AG08395 (cell line): Measurements from ENCODE around the gene PRPF8.

Experiments
- DNase-seq: peaks from one replicate; pipeline ENCODE4 v3.0.0; 2012; ENCODE audit warnings: mixed read lengths, low spot score

The PRPF8 gene

GRCh38 chr17:1625581-1625980, 59.1 kb downstream of the PRPF8 start:
- DNase-seq = no peak

DNA sequence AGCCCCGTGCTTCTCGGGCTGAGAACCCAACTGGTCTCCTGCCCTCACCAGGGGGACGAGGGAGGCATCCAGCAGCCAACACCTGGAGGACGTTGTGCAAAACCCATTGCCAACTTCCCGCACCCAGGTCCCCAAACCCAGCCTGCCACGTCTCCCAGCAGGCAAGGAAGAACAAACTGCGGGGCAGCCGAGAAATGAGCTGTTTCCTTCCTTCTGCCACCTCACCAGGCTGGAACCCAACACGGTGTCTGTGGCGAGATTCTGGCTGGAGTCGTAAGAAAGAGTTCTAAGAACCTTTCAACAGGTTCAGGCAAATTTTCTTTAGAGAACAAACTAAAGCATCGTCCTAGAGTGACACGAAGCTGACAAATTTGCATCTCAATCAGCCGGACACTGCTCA, 59.6 kb downstream of the PRPF8 start:
- no peak for DNase-seq

- no peak for DNase-seq
These were observed 60.0 kb downstream of the PRPF8 start for GRCh38 chr17:1624650-1625049.

- no peak for DNase-seq
These were observed 61.5 kb downstream of the PRPF8 start for GRCh38 chr17:1623057-1623630.

DNA sequence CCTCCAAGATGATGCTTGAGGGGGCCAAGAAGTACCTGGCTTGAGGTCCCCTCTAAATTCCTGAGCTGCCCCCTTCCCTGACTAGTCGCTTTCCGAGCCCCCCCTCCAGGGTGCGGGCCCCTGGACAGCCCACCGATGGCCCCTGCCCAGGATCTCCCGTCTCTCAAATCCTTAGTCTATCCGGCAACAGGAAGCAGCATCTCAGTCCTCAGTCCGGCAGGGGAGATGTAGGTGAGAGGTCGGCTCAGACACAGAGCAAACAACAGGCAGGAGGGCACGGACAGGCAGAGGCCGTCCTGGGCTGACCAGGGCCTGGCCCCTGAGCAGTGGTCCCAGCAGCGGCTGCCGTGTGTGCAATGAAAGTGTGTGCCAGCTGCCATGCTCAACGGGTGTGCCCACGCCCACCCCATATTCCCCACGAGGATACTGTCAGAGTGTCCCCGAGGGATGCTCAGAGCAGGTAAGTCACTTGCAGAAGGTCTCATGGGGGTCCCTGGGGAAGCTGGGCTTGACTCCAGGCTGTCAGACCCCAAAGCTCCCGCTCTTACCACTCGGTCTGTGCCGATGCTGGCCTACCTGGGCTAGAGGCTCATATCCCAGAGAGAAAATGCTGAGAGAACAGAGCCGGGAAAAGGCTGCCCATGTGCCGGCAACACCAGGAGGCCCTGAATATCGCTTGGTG, 63.3 kb downstream of the PRPF8 start:
- no peak for DNase-seq

GRCh38 chr17:1620486-1620885, 64.2 kb downstream of the PRPF8 start:
- DNase-seq = no peak

DNA sequence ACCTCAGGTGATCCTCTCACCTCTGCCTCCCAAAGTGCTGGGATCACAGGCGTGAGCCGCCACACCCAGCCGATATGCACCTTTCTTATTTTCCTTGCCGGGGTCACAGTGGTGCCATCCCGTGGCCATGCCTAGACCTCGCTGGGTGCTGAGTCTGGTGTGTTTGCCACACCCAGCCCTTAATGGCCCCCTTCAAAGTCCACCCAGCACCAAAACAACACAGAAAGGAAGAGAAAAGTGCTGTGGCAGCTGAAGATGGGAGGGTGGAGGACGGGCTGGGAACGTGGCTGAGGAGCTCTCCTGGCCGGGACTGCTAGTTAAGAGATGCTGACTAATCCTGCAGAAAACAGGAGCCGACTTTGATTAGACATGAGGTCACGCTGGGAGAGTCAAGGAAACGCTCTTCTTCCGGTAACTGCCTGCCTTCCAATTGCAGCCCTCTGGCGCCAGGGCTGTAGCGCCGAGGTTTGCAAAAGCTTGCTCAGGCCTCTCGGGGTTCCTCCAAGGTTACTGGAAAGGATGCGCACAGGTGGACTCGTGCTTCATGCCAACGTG, 67.0 kb downstream of the PRPF8 start:
- DNase-seq = peak; percentile 78

DNA sequence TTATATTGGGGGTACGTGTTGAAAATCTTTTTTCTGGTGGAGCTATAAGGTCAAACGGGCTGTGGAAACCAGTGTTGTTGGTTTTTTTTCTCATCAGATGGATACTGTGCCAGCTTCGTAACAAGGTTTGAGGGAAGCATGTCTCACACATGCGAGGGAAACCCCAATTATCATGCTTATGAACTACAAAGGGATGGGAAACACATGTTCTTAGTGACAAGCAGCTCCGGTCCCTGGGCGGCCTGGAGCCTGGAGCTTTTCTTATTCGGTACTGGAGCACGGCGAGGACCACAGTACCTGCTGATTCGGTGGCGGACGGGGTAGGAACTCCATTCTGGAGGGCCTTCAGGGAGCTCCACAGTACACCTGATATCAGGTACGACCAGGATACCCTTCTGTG, 68.6 kb downstream of the PRPF8 start:
- no peak for DNase-seq

- no peak for DNase-seq
These were observed 72.3 kb downstream of the PRPF8 start for GRCh38 chr17:1612400-1612799.

DNA sequence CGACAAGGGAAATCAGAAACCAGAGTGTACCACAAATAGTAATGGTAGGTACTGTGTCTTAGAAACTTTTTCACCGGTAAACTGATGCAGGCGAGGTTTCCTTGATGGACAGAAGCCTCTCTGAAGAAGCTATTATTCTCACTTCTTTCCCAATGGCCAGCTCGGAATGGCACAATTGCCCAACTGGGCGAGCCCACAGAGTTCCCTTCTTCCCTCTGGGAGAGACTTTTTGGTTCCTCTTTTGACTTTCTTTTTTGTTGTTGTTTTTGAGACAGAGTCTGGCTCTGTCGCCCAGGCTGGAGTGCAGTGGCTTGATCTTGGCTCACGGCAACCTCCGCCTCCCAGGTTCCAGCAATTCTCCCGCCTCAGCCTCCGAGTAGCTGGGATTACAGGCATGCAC, 73.0 kb downstream of the PRPF8 start:
- DNase-seq = no peak

- DNase-seq = no peak
These were observed 76.0 kb downstream of the PRPF8 start for GRCh38 chr17:1608676-1609075.

DNA sequence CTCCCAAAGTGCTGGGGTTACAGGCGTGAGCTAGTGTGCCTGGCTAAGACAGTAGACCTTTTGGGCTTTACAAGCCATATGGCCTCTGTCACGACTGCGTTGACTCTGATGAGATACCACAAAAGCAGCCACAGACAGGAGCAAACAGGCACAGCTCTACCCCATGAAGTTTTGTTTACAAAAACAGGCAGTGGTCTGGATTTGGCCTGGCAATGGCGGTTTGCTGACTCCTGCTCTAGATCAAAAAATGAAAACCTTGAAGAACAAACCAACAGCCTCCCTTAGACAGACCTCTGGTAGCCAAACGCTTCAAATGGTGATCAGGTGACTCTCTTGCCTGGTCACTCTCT, 76.7 kb downstream of the PRPF8 start:
- no peak for DNase-seq

- no peak for DNase-seq
These were observed 78.2 kb downstream of the PRPF8 start for GRCh38 chr17:1606352-1606985.

DNA sequence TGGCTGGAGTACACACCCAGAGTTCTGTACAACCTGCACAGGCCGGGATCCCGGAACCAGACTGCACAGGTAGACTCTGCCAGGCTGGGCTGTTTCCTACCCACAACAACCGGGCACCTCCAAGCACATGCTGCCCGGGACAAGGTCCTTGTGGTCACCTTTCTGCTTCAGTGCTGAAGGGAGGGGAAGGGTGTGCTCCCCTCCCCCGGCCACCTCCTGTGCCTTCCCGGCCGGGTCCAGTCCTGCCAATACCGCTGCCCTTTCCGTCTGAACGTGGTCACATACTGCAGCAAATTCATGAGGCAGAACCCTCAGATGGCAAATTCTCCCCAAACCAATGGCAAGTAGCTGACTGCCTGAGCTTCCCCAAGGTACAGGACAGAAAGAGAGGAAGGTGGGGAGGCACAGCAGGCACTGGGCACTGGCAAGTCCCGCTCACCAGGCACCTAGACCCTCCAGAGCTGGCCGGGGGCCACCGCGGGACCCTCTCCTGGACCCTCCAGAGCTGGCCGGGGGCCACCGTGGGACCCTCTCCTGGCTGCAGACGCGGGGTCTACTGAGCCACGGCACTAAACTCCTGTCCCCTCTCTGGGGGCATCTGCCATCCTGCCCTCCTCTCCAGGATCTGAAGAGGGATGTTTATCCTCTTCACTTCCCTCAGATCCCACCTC, 78.9 kb downstream of the PRPF8 start:
- DNase-seq = no peak

DNA sequence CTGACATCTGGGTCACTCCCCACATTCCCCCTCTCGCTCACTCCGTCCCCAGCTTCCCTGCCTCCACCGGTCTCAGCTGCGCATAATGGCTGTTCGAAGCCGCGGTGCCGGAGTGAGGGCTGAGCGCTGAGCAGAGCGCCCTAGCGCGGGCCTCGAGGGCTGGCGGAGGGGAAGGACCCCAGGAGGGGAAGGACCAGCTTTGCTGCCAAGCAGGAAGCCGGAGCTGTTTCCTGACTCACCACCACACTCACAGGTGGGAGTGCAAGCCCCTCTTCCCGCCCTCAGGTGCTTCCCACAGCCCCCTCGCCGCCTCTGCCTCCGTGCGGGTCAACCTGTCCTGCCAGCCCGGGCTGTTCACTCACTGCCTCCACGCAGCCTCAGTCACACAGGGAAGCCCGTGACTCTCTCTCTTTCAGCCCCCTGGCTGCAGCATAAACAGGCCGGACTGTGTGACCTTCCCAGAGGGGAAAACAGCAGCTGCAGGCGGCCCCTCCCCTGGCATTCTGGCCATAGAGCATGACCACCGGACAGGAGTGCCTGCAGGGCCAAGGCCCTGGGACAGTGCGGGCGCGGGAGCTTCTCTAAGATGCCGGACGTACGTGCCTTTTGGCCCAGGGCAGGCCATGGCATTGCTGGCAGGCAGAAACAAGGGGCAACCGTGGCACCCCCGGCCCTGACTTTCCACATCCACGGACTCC, 79.7 kb downstream of the PRPF8 start:
- DNase-seq = no peak

DNA sequence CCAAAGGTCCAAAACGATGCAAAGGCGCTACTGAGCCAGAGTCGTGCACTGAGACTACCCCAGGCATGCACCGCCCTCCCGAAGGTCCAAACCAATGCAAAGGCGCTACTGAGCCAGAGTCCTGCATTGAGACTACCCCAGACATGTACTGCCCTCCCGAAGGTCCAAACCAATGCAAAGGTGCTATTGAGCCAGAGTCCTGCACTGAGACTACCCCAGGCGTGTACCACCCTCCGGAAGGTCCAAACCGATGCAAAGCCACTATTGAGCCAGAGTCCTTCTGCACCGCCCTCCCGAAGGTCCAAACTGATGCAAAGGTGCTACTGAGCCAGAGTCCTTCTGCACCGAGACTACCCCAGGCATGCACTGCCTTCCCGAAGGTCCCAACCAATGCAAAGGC, 83.1 kb downstream of the PRPF8 start:
- no peak for DNase-seq
